HepG2 (cell line): ENCODE data around the gene OPRL1. TPM values are rescaled to one million over a fixed set of nuclear protein-coding genes. Genes with fewer than 3 reads are reported as not detected.

Experiments
- ARID3A ChIP-seq: IDR thresholded peaks from 2 replicates; pipeline ENCODE4 v1.6.1; 2012; ENCODE audit warnings: low read depth, low read length, improper control_type of control experiment
- BCL6 ChIP-seq: IDR thresholded peaks from 2 replicates; pipeline ENCODE4 v1.6.1; 2016; ENCODE audit warnings: missing genetic modification reagents, missing compliant biosample characterization
- ELF3 ChIP-seq: IDR thresholded peaks from 2 replicates; pipeline ENCODE4 v1.6.1; 2016; ENCODE audit warnings: missing genetic modification reagents, missing compliant biosample characterization
- GRHL1 ChIP-seq: sonication (generic); formaldehyde crosslinking; conservative IDR thresholded peaks from 2 replicates; pipeline ENCODE4 v1.8.0; 2022; ENCODE audit warnings: missing genetic modification reagents
- HDAC6 ChIP-seq: fragments of 200-600 bp; sonication (generic); IDR thresholded peaks from 2 replicates; pipeline ENCODE4 v1.7.0; 2017; ENCODE audit warnings: mild to moderate bottlenecking, antibody characterized with exemption, low read length, low read depth
- JUNB ChIP-seq: sonication (generic); formaldehyde crosslinking; IDR thresholded peaks from 2 replicates; pipeline ENCODE4 v1.8.0; 2022; ENCODE audit warnings: missing genetic modification reagents, mild to moderate bottlenecking, borderline replicate concordance
- RARG ChIP-seq: sonication (generic); formaldehyde crosslinking; IDR thresholded peaks from 2 replicates; pipeline ENCODE4 v1.4.0; 2020; ENCODE audit warnings: low read depth, mild to moderate bottlenecking, missing genetic modification reagents
- SAP130 ChIP-seq: IDR thresholded peaks from 2 replicates; pipeline ENCODE4 v1.6.1; 2016; ENCODE audit warnings: low read depth
- SATB2 ChIP-seq: sonication (generic); formaldehyde crosslinking; IDR thresholded peaks from 2 replicates; pipeline ENCODE4 v1.5.0; 2020; ENCODE audit warnings: missing genetic modification reagents
- SMAD9 ChIP-seq: sonication (generic); formaldehyde crosslinking; IDR thresholded peaks from 2 replicates; pipeline ENCODE4 v1.5.1; 2020; ENCODE audit warnings: mild to moderate bottlenecking, missing genetic modification reagents
- SOX13 ChIP-seq, 3 experiments: fragments of 450-650 bp in 1 of 3; sonication (generic) in 1 of 3; formaldehyde crosslinking in 1 of 3; IDR thresholded peaks in 2 of 3; conservative IDR thresholded peaks in 1 of 3; 2 replicates each; pipeline versions ENCODE4 v1.5.0 to v1.6.1; 2016 to 2020; ENCODE audit warnings: antibody characterized with exemption in 1 of 3, mild to moderate bottlenecking in 1 of 3, missing compliant biosample characterization in 1 of 3, missing genetic modification reagents in 1 of 3, moderate library complexity in 1 of 3
- SOX5 ChIP-seq: IDR thresholded peaks from 2 replicates; pipeline ENCODE4 v1.6.1; 2016; ENCODE audit warnings: borderline replicate concordance
- SOX6 ChIP-seq, 2 experiments: fragments of 450-650 bp in 1 of 2; sonication (generic) in 1 of 2; formaldehyde crosslinking in 1 of 2; IDR thresholded peaks; 2 replicates each; pipeline versions ENCODE4 v1.4.0 to v1.6.1; 2017 to 2020; ENCODE audit warnings: antibody characterized with exemption in 1 of 2, mild to moderate bottlenecking in 1 of 2, missing genetic modification reagents in 1 of 2
- ZBTB21 ChIP-seq: sonication (generic); formaldehyde crosslinking; IDR thresholded peaks from 2 replicates; pipeline ENCODE4 v1.4.0; 2020; ENCODE audit warnings: missing genetic modification reagents
- ZBTB25 ChIP-seq: IDR thresholded peaks from 2 replicates; pipeline ENCODE4 v1.6.1; 2018; ENCODE audit warnings: missing genetic modification reagents
- ZNF260 ChIP-seq: sonication (generic); formaldehyde crosslinking; IDR thresholded peaks from 2 replicates; pipeline ENCODE4 v1.4.0; 2020; ENCODE audit warnings: missing genetic modification reagents, low read depth, mild to moderate bottlenecking, borderline replicate concordance
- ZNF605 ChIP-seq: sonication (generic); formaldehyde crosslinking; IDR thresholded peaks from 2 replicates; pipeline ENCODE4 v1.8.0; 2022; ENCODE audit warnings: mild to moderate bottlenecking, missing genetic modification reagents
- ZNF678 ChIP-seq: sonication (generic); formaldehyde crosslinking; IDR thresholded peaks from 2 replicates; pipeline ENCODE4 v1.4.0; 2020; ENCODE audit warnings: mild to moderate bottlenecking, missing genetic modification reagents
- ZNF784 ChIP-seq: sonication (generic); formaldehyde crosslinking; IDR thresholded peaks from 2 replicates; pipeline ENCODE4 v1.5.1; 2020; ENCODE audit warnings: missing genetic modification reagents, mild to moderate bottlenecking, borderline replicate concordance
- polyA plus RNA-seq, 8 experiments: library from polyadenylated mRNA; depleted of rRNA in 3 of 8; stranded (reverse) in 7 of 8; unstranded in 1 of 8; fragments of >200 nt; fragmentation: Illumina TruSeq in 4 of 8; extraction: Trizol in 4 of 8; gene quantifications; 2 replicates each; pipeline versions ENCODE4 v1.2.1 to v1.2.3, GENCODE V29; 2011 to 2016; ENCODE audit warnings: low read depth in 4 of 8, missing spikeins in 1 of 8, mixed read lengths in 1 of 8; ENCODE audit not compliant: insufficient read depth in 1 of 8
- total RNA-seq, 5 experiments: library from RNA; depleted of rRNA; stranded (reverse); fragments of >200 nt; fragmentation: Illumina TruSeq; extraction: Trizol; gene quantifications; 2 replicates each; pipeline ENCODE4 v1.2.3, GENCODE V29; 2016; ENCODE audit warnings: low read depth in 1 of 5
- TF ChIP-seq, protein P1 (sequence below): sonication (generic); formaldehyde crosslinking; IDR thresholded peaks from 2 replicates; pipeline ENCODE4 v1.4.0; 2020; ENCODE audit warnings: missing genetic modification reagents

OPRL1 gene
- total and polyA plus RNA-seq, 2 of the 13 experiments (the other 11 are each of a cell fraction or from before 2014, with no cell fraction given) = 0.35 to 0.71 TPM

DNA sequence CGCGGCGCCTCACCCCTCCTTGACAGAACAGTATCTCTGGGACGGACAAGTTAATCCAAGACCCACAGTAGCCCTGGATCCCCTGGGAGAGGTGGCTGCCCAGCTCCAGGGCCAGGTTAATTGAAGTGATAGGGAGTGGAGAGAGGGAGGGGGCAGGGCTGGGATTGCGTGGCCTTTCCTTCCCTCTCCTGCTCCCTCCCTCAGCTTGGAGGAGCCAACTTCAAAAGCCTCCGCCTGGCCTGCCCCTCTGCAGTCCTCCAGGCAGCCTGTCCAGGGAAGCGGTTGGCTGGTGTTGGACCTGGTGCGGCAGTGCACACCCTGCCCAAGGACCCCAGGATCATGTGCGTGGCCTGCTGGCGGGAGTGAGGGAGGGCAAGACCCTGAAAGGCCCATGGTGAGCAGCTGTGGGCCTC, 43.9 kb upstream of the OPRL1 start, which contains the start of gene C20orf204 (continued):
- TF ChIP-seq JUNB (0 out of 2 replicates have a peak, but pooled peaks have one; percentile 55), HDAC6 (no peak), BCL6 (CRISPR knock-in tag) (peak; percentile 67; the same call in 1 of the 2 replicates), ARID3A (0 out of 2 replicates have a peak, but pooled peaks have one; percentile 65), ELF3 (CRISPR knock-in tag) (peak; percentile 50; the same call in 1 of the 2 replicates), ZNF784 (CRISPR knock-in tag) (peak; percentile 66), SOX13 (IDR thresholded peaks at IDR 0.05) (peak; percentile 19; the same call in 1 of the 2 replicates), SOX13 (CRISPR knock-in tag; conservative IDR thresholded peaks at IDR 0.05 in 1 of 2, IDR thresholded peaks at IDR 0.05 in 1 of 2) (peak in 1 of 2 experiments; percentile 72; a peak in 1 of 4 replicates), SOX5 (CRISPR knock-in tag) (peak; percentile 65), RARG (0 out of 2 replicates have a peak, but pooled peaks have one; percentile 35), GRHL1 (CRISPR knock-in tag) (no peak), ZNF260 (CRISPR knock-in tag) (0 out of 2 replicates have a peak, but pooled peaks have one; percentile 2), ZNF678 (CRISPR knock-in tag) (0 out of 2 replicates have a peak, but pooled peaks have one; percentile 52), ZBTB25 (CRISPR knock-in tag) (peak; percentile 71; the same call in 1 of the 2 replicates), ZBTB21 (peak; percentile 27; the same call in 1 of the 2 replicates), ZNF605 (no peak), SOX6 (IDR thresholded peaks at IDR 0.05) (no peak), SOX6 (CRISPR knock-in tag; IDR thresholded peaks at IDR 0.05) (peak; percentile 54), SATB2 (CRISPR knock-in tag) (no peak), SMAD9 (CRISPR knock-in tag) (0 out of 2 replicates have a peak, but pooled peaks have one; percentile 21), SAP130 (peak; percentile 94)
- TF ChIP-seq, protein P1, sequence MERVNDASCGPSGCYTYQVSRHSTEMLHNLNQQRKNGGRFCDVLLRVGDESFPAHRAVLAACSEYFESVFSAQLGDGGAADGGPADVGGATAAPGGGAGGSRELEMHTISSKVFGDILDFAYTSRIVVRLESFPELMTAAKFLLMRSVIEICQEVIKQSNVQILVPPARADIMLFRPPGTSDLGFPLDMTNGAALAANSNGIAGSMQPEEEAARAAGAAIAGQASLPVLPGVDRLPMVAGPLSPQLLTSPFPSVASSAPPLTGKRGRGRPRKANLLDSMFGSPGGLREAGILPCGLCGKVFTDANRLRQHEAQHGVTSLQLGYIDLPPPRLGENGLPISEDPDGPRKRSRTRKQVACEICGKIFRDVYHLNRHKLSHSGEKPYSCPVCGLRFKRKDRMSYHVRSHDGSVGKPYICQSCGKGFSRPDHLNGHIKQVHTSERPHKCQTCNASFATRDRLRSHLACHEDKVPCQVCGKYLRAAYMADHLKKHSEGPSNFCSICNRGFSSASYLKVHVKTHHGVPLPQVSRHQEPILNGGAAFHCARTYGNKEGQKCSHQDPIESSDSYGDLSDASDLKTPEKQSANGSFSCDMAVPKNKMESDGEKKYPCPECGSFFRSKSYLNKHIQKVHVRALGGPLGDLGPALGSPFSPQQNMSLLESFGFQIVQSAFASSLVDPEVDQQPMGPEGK = peak; percentile 91
